BJ (cell line): ENCODE results near the gene CPOX. TPM values are rescaled to one million over a fixed set of nuclear protein-coding genes. Genes with fewer than 3 reads are reported as not detected.
"Not testable (repeated sequence)": the region's sequence is repeated elsewhere in the genome, so short reads cannot be mapped to it uniquely, and the experiment has no call there.

Experiments used
- CTCF ChIA-PET: fragments of 350-600 bp; formaldehyde crosslinking; extraction: SDS; loops from one replicate; lab custom pipeline; 2021; ENCODE audit warnings: antibody characterized with exemption, inconsistent platforms; lab: Yijun Ruan, JAX
- POLR2A ChIA-PET: fragments of 300-600 bp; sonication (Branson Sonifier 250); formaldehyde crosslinking; extraction: SDS; loops from one replicate; lab custom pipeline; 2021; ENCODE audit warnings: antibody characterized with exemption; lab: Charles Lee
- DNase-seq: peaks from one replicate; pipeline ENCODE4 v3.0.0-alpha.2; 2011; ENCODE audit warnings: low read depth
- H3K27me3 ChIP-seq: 2 replicates; pipeline ENCODE4 v1.6.0; 2011; ENCODE audit warnings: low read length; ENCODE audit not compliant: control insufficient read depth, insufficient read depth
- H3K36me3 ChIP-seq: 2 replicates; pipeline ENCODE4 v1.5.1; 2011; ENCODE audit warnings: low read length; ENCODE audit not compliant: control insufficient read depth, insufficient read depth
- H3K4me3 ChIP-seq: 2 replicates; pipeline ENCODE4 v1.5.1; 2011; ENCODE audit warnings: low read depth, mild to moderate bottlenecking, control low read depth, low read length
- CTCF ChIP-seq: IDR thresholded peaks from 2 replicates; pipeline ENCODE4 v1.5.1; 2011; ENCODE audit warnings: low read depth, mild to moderate bottlenecking, control low read depth, inconsistent platforms, low read length, moderate library complexity; ENCODE audit not compliant: insufficient read depth
- polyA plus RNA-seq: library from polyadenylated mRNA; depleted of rRNA; stranded (reverse); fragments of >200 nt; gene quantifications from 2 replicates; pipeline ENCODE4 v1.2.3, GENCODE V29; 2011

CPOX gene
- polyA plus RNA-seq, 1 experiment = 11.1 TPM

DNA sequence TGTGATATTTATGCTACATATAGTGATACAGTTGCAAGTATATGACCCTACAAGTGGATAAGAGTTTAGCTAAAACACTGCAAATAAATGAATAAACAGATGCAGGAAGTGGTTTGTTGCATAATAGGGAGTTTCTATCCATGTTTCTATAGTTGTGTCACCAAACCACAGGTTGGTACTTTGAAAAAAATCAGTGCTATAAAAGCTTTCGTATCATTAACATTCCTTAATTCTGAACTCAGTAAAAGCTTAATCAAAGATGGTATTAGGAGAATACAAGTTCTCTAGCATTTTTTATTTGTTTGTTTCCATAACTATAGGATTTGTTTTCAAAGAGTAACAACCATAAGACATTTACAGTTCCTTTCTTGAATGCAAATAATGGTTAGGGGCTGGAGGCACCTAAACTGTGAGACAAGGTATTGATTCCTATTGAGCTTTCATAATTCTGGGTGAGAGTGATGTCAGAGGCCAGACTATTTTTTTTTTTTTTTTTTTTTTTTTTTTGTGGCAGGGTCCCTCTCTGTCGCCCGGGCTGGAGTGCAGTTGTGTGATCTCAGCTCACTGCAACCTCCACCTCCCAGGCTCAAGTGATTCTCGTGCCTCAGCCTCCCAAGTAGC is 29.6 kb downstream of the CPOX start:
- Histone ChIP-seq H3K27me3 (no peaks in the 10 kb centered on the region), H3K36me3 (no peaks in the 10 kb centered on the region), H3K4me3 (no peak overlapping the region)
- TF ChIP-seq CTCF = no peak
- ChIA-PET POLR2A (interaction anchor here (0.7 to 0.9 kb wide), 2 partner anchors 41 to 57 kb away, joined by 3 to 4 read pairs; partner anchors contain the start of gene CLDND1), CTCF (interaction anchor here (1.0 kb wide), 1 partner anchor 24 kb away, joined by 3 read pairs; no protein-coding TSS in a partner anchor)
- peak; percentile 62 for DNase-seq

DNA sequence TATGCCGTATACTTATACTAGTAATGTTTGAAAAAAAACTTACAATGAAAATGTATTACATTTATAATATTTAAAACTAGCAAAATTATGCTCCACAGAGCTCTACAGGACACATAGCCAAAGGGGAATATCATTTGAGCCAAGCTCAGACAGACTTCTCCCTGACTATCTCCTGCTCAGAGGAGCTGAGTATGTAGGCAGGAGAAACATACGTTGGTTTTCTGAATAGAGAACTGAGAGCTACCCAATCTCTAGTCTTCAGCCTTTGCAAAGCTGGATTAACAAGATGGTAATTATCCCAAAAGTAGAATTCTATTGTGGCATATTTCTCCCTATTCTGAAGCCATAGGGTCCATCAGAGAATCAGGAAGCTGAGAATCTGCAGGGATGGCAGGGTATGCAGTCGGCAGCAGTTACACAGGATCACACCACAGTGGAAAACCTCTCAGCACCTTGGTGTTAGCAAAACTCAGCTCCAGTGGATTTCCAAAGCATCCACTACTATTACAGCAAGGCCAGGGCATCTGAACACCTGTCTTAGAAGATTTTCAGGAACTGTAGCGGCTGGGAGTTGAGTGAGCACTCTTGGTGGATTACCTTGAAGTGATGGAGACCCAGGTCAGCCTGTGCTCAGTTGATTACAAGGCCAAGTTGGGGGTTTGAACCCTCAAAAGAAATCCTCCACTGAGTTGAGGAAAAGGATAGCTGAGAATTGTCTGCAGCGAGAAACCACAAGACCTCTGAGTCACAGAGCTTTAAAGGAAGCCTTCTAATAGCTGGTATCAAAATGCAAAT is 31.5 kb downstream of the CPOX start:
- no peak for TF ChIP-seq CTCF
- no peak for DNase-seq
- Histone ChIP-seq H3K27me3 (no peaks in the 10 kb centered on the region; the same call in 1 of the 2 replicates), H3K4me3 (no peak overlapping the region), H3K36me3 (no peaks in the 10 kb centered on the region)
- POLR2A ChIA-PET = no interaction called here
- CTCF ChIA-PET = no interaction called here

- TF ChIP-seq CTCF = no peak
- no peak overlapping the region for H3K4me3 ChIP-seq
- H3K27me3 ChIP-seq = no peaks in the 10 kb centered on the region; the same call in 1 of the 2 replicates
- ChIA-PET CTCF (interaction anchor here (0.7 kb wide), 1 partner anchor 24 kb away, joined by 3 read pairs; no protein-coding TSS in a partner anchor), POLR2A (no interaction called here)
- H3K36me3 ChIP-seq = no peaks in the 10 kb centered on the region
- no peak for DNase-seq
Observed at GRCh38 chr3:98560911-98561310, 32.5 kb downstream of the CPOX start.

DNA sequence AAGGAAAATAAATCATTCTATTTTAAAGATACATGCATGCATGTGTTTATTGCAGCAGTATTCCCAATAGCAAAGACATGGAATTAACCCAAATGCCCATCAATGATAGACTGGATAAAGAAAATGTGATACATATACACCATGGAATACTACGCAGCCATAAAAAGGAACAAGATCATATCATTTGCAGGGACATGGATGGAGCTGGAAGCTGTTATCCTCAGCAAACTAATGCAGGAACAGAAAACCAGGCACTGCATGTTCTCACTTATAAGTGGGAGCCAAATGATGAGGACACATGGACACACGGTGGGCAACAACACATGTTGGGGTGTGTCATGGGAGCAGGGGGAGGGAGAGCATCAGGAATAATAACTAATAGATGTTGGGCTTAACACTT is 33.6 kb downstream of the CPOX start:
- POLR2A ChIA-PET, DNase-seq: not testable (repeated sequence)

DNA sequence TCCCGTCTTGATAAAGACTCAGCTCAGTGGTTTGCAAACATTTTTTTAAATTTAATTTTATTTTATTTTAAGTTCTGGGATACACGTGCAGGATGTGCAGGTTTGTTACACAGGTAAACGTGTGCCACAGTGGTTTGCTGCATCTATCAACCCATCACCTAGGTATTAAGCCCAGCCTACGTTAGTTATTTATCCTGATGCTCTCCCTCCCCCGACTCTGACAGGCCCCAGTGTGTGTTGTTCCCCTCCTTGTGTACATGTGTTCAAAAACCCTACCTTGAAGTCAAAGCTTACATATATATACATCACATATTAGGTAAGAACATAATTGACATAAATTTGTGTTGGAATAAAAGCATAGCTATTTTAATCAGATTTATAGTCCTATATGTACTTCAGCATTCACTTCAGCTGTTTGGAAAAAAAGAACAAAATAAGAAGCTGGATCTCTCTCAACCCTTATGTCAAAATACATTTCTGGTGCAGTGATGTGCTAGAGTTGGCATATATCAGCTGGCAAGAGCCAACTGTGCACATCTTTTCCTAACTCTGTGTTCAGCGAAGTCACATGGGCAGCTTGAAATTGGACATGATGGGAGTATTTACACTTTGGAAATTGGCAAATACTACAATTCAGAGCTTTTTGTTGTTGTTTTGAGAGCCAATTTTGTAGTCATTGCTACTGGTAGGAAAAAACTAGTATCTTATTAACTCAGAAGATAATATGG is 35.1 kb downstream of the CPOX start:
- ChIA-PET CTCF (interaction anchor here (0.9 kb wide), 1 partner anchor 39 kb away, joined by 3 read pairs; no protein-coding TSS in a partner anchor), POLR2A (no interaction called here)
- no peak for TF ChIP-seq CTCF
- Histone ChIP-seq H3K27me3 (no peaks in the 10 kb centered on the region; the same call in 1 of the 2 replicates), H3K4me3 (no peak overlapping the region), H3K36me3 (no peaks in the 10 kb centered on the region)
- DNase-seq = no peak

More for the DNA sequence above, 33.6 kb downstream of the CPOX start:
- not testable (repeated sequence) for H3K36me3 ChIP-seq, H3K4me3 ChIP-seq, H3K27me3 ChIP-seq
- CTCF ChIA-PET = interaction anchor here (0.6 kb wide), 1 partner anchor 14 kb away, joined by 3 read pairs; no protein-coding TSS in a partner anchor
